HL-60 (cell line): ENCODE results near the gene CREB5.

Experiments
- DNase-seq, 2 experiments: peaks; one replicate each; pipeline ENCODE4 v3.0.0-alpha.2; 2010 to 2020; ENCODE audit warnings: low read depth in 1 of 2, low spot score in 1 of 2
- H3K27ac ChIP-seq: fragments of 250-450 bp; sonication (Bioruptor Pico); replicated peaks from 2 replicates; pipeline ENCODE4 v1.5.1; 2020; ENCODE audit warnings: mild to moderate bottlenecking, moderate library complexity
- H3K27me3 ChIP-seq: fragments of 250-450 bp; sonication (Bioruptor Pico); 2 replicates; pipeline ENCODE4 v1.5.1; 2021; ENCODE audit warnings: mild to moderate bottlenecking, moderate library complexity; ENCODE audit not compliant: insufficient read depth, poor library complexity, severe bottlenecking
- H3K4me3 ChIP-seq: replicated peaks from 2 replicates; pipeline ENCODE4 v1.5.1; 2011; ENCODE audit warnings: mild to moderate bottlenecking, control low read depth, low read length; ENCODE audit not compliant: insufficient read depth
- GABPA ChIP-seq: IDR thresholded peaks from 2 replicates; pipeline ENCODE4 v1.6.1; 2012; ENCODE audit warnings: low read depth
- POLR2AphosphoS5 ChIP-seq: IDR thresholded peaks from 2 replicates; pipeline ENCODE4 v1.6.1; 2012; ENCODE audit warnings: low read depth
- SPI1 ChIP-seq: IDR thresholded peaks from 2 replicates; pipeline ENCODE4 v1.6.1; 2012; ENCODE audit warnings: low read depth, mild to moderate bottlenecking, borderline replicate concordance
- TF ChIP-seq, protein P1 (sequence below): IDR thresholded peaks from 2 replicates; pipeline ENCODE4 v1.6.1; 2012; ENCODE audit warnings: low read depth; ENCODE audit not compliant: insufficient replicate concordance
- TF ChIP-seq, protein P2 (sequence below): IDR thresholded peaks from one replicate; pipeline ENCODE4 v1.5.1; 2011; ENCODE audit warnings: low read length, control low read depth, inconsistent platforms; ENCODE audit not compliant: insufficient read depth

The CREB5 gene

DNA sequence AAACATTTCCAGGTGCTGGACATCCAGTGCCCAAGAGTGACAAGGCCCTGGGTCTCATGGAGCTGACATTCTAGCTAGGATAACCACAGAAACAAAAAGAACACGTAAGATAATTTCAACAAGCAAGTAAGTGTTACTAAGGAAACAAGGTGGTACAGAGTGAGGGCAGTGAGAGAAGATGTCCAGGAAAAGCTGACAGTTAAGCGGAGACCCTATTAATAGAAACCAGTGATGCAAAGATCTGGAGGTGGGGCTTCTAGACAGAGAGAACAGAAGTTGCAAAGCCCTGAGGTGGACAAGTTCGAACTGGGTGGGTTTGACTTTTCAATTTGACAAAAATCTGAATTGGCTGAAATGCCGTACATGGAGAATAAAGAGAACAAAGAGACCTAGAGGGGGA, 449.5 kb downstream of the CREB5 start:
- no peak for TF ChIP-seq SPI1
- no peak for TF ChIP-seq POLR2AphosphoS5
- TF ChIP-seq, protein P1, sequence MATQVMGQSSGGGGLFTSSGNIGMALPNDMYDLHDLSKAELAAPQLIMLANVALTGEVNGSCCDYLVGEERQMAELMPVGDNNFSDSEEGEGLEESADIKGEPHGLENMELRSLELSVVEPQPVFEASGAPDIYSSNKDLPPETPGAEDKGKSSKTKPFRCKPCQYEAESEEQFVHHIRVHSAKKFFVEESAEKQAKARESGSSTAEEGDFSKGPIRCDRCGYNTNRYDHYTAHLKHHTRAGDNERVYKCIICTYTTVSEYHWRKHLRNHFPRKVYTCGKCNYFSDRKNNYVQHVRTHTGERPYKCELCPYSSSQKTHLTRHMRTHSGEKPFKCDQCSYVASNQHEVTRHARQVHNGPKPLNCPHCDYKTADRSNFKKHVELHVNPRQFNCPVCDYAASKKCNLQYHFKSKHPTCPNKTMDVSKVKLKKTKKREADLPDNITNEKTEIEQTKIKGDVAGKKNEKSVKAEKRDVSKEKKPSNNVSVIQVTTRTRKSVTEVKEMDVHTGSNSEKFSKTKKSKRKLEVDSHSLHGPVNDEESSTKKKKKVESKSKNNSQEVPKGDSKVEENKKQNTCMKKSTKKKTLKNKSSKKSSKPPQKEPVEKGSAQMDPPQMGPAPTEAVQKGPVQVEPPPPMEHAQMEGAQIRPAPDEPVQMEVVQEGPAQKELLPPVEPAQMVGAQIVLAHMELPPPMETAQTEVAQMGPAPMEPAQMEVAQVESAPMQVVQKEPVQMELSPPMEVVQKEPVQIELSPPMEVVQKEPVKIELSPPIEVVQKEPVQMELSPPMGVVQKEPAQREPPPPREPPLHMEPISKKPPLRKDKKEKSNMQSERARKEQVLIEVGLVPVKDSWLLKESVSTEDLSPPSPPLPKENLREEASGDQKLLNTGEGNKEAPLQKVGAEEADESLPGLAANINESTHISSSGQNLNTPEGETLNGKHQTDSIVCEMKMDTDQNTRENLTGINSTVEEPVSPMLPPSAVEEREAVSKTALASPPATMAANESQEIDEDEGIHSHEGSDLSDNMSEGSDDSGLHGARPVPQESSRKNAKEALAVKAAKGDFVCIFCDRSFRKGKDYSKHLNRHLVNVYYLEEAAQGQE = no peak
- TF ChIP-seq, protein P2, sequence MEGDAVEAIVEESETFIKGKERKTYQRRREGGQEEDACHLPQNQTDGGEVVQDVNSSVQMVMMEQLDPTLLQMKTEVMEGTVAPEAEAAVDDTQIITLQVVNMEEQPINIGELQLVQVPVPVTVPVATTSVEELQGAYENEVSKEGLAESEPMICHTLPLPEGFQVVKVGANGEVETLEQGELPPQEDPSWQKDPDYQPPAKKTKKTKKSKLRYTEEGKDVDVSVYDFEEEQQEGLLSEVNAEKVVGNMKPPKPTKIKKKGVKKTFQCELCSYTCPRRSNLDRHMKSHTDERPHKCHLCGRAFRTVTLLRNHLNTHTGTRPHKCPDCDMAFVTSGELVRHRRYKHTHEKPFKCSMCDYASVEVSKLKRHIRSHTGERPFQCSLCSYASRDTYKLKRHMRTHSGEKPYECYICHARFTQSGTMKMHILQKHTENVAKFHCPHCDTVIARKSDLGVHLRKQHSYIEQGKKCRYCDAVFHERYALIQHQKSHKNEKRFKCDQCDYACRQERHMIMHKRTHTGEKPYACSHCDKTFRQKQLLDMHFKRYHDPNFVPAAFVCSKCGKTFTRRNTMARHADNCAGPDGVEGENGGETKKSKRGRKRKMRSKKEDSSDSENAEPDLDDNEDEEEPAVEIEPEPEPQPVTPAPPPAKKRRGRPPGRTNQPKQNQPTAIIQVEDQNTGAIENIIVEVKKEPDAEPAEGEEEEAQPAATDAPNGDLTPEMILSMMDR = no peak
- TF ChIP-seq GABPA = no peak
- Histone ChIP-seq H3K27me3 (peaks cover 10% of the 10 kb centered on the region), H3K4me3 (no peak overlapping the region), H3K27ac (no peak overlapping the region)
- DNase-seq = no peak

DNA sequence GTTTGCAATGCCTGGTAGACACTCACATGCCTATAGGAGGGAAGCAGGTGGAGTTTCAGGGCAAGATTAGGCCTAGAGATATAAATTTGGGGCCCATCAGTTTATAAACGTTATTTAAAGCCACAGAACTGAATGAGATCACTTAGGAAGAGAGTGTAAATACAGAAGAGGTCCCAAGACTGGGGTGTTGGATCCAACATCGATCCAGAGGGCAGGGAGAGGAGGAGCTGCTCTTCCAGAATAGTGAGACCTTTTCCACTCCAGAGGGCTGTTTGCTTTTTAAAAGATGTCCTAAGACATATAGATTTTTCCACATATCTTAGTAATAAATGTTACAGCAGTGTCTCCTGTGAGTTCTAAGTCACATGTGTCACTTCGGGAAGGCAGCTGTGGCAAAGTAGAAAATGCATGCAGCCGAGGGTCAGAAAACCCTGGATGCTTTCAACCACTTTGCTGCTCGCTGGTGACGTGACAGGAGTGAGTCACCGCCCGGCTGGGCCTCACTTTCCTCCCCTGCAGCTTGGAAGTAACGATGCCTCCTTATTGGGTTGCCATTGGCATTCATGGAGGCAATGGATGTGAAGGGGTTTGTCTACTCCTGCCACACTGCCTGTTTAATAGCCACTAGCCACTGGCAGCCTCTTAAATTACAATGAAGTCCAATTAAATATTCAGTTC, 450.4 kb downstream of the CREB5 start:
- Histone ChIP-seq H3K27ac (no peak overlapping the region), H3K4me3 (no peak overlapping the region), H3K27me3 (peaks cover 8% of the 10 kb centered on the region)
- no peak for DNase-seq
- TF ChIP-seq, protein P1 = no peak
- TF ChIP-seq POLR2AphosphoS5 (no peak), SPI1 (no peak), GABPA (no peak)
- TF ChIP-seq, protein P2 = no peak

DNA sequence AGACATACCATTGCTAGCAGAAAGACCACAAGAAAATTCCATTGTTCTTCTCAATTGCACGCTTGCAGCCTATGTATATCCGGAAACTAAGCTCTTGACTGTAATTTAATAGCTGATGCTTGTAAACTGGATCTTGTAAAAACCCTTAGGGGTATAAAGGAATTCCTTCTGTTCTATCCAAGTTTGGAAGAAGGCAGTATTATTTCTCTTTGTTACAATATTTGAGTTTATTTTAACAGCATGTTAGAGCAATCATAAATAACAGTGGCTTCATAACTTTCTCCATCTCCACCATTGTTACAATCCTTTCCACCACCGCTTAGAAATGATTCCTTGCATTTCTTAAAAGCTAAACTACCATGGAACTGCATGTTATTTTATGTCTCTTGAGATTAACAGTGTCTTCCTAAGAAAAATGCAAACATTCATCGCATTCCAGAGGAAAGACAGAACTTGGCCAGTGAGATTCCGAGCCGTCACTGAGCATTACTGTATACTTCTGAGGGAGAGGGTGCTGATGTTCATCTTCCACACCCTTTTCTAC, 453.4 kb downstream of the CREB5 start:
- peaks cover 8% of the 10 kb centered on the region for H3K27me3 ChIP-seq
- TF ChIP-seq GABPA (no peak), POLR2AphosphoS5 (no peak), SPI1 (no peak)
- TF ChIP-seq, protein P2 = no peak
- TF ChIP-seq, protein P1 = no peak
- no peak overlapping the region for H3K27ac ChIP-seq
- DNase-seq = no peak
- no peak overlapping the region for H3K4me3 ChIP-seq
